HepG2 (cell line): Measurements from ENCODE around the gene FILIP1. TPM values are rescaled to one million over a fixed set of nuclear protein-coding genes. Genes with fewer than 3 reads are reported as not detected.

Experiments used
- FIP1L1 ChIP-seq: fragments of 200-400 bp; formaldehyde crosslinking; IDR thresholded peaks from 2 replicates; pipeline ENCODE4 v1.6.1; 2018; ENCODE audit warnings: low read depth, mild to moderate bottlenecking, low read length, moderate library complexity, borderline replicate concordance; ENCODE audit not compliant: insufficient read depth
- FOSL1 ChIP-seq: sonication (generic); formaldehyde crosslinking; IDR thresholded peaks from 2 replicates; pipeline ENCODE4 v1.9.0; 2021; ENCODE audit warnings: missing genetic modification reagents, borderline replicate concordance
- HCFC1 ChIP-seq: fragments of 150-350 bp; IDR thresholded peaks from 2 replicates; pipeline ENCODE4 v1.6.1; 2014; ENCODE audit warnings: low read depth, low read length
- HNRNPH1 ChIP-seq: fragments of 200-400 bp; formaldehyde crosslinking; optimal IDR thresholded peaks from 2 replicates; pipeline ENCODE3; 2017; ENCODE audit warnings: mild to moderate bottlenecking, low read depth, low read length
- HOXA3 ChIP-seq: sonication (generic); formaldehyde crosslinking; IDR thresholded peaks from 2 replicates; pipeline ENCODE4 v1.5.0; 2020; ENCODE audit warnings: missing genetic modification reagents
- MTA1 ChIP-seq: sonication (generic); formaldehyde crosslinking; IDR thresholded peaks from 2 replicates; pipeline ENCODE4 v1.4.0; 2020; ENCODE audit warnings: missing genetic modification reagents, mild to moderate bottlenecking, borderline replicate concordance
- NFRKB ChIP-seq: fragments of 450-650 bp; IDR thresholded peaks from 2 replicates; pipeline ENCODE4 v1.6.1; 2017
- NR2F2 ChIP-seq: IDR thresholded peaks from 2 replicates; pipeline ENCODE4 v1.6.1; 2012; ENCODE audit warnings: low read depth, inconsistent platforms, borderline replicate concordance
- PCBP1 ChIP-seq: fragments of 200-400 bp; formaldehyde crosslinking; IDR thresholded peaks from 2 replicates; pipeline ENCODE4 v1.6.1; 2017; ENCODE audit warnings: mild to moderate bottlenecking, low read depth, low read length, borderline replicate concordance
- STAT5B ChIP-seq: sonication (generic); formaldehyde crosslinking; IDR thresholded peaks from 2 replicates; pipeline ENCODE4 v1.4.0; 2020; ENCODE audit warnings: missing genetic modification reagents
- ZBTB21 ChIP-seq: sonication (generic); formaldehyde crosslinking; IDR thresholded peaks from 2 replicates; pipeline ENCODE4 v1.4.0; 2020; ENCODE audit warnings: missing genetic modification reagents
- ZFP1 ChIP-seq: IDR thresholded peaks from 2 replicates; pipeline ENCODE4 v1.6.1; 2016
- ZFP91 ChIP-seq: sonication (generic); formaldehyde crosslinking; IDR thresholded peaks from 2 replicates; pipeline ENCODE4 v1.9.0; 2022; ENCODE audit warnings: missing genetic modification reagents, mild to moderate bottlenecking, borderline replicate concordance
- ZNF10 ChIP-seq: sonication (generic); formaldehyde crosslinking; IDR thresholded peaks from 2 replicates; pipeline ENCODE4 v1.4.0; 2020; ENCODE audit warnings: mild to moderate bottlenecking, low read depth, missing genetic modification reagents, borderline replicate concordance
- ZNF570 ChIP-seq: sonication (generic); formaldehyde crosslinking; IDR thresholded peaks from 2 replicates; pipeline ENCODE4 v1.4.0; 2020; ENCODE audit warnings: mild to moderate bottlenecking, missing genetic modification reagents, borderline replicate concordance
- ZNF609 ChIP-seq: sonication (generic); formaldehyde crosslinking; IDR thresholded peaks from 2 replicates; pipeline ENCODE4 v1.4.0; 2020; ENCODE audit warnings: mild to moderate bottlenecking, missing genetic modification reagents, borderline replicate concordance
- ZNF790 ChIP-seq: sonication (generic); formaldehyde crosslinking; IDR thresholded peaks from 2 replicates; pipeline ENCODE4 v1.8.0; 2022; ENCODE audit warnings: missing genetic modification reagents, mild to moderate bottlenecking, borderline replicate concordance
- polyA plus RNA-seq, 8 experiments: library from polyadenylated mRNA; depleted of rRNA in 3 of 8; stranded (reverse) in 7 of 8; unstranded in 1 of 8; fragments of >200 nt; fragmentation: Illumina TruSeq in 4 of 8; extraction: Trizol in 4 of 8; gene quantifications; 2 replicates each; pipeline versions ENCODE4 v1.2.1 to v1.2.3, GENCODE V29; 2011 to 2016; ENCODE audit warnings: low read depth in 4 of 8, missing spikeins in 1 of 8, mixed read lengths in 1 of 8; ENCODE audit not compliant: insufficient read depth in 1 of 8
- total RNA-seq, 5 experiments: library from RNA; depleted of rRNA; stranded (reverse); fragments of >200 nt; fragmentation: Illumina TruSeq; extraction: Trizol; gene quantifications; 2 replicates each; pipeline ENCODE4 v1.2.3, GENCODE V29; 2016; ENCODE audit warnings: low read depth in 1 of 5
- TF ChIP-seq, protein P1 (sequence below): sonication (generic); formaldehyde crosslinking; IDR thresholded peaks from 2 replicates; pipeline ENCODE4 v1.5.1; 2020; ENCODE audit warnings: mild to moderate bottlenecking, missing genetic modification reagents, moderate library complexity
- TF ChIP-seq, protein P2 (sequence below): IDR thresholded peaks from 2 replicates; pipeline ENCODE4 v1.6.1; 2018; ENCODE audit warnings: missing genetic modification reagents
- TF ChIP-seq, protein P3 (sequence below): sonication (generic); formaldehyde crosslinking; IDR thresholded peaks from 2 replicates; pipeline ENCODE4 v1.8.0; 2022; ENCODE audit warnings: mild to moderate bottlenecking, missing genetic modification reagents

Gene FILIP1
- total and polyA plus RNA-seq, 2 of the 13 experiments (the other 11 are each of a cell fraction or from before 2014, with no cell fraction given): not detected

DNA sequence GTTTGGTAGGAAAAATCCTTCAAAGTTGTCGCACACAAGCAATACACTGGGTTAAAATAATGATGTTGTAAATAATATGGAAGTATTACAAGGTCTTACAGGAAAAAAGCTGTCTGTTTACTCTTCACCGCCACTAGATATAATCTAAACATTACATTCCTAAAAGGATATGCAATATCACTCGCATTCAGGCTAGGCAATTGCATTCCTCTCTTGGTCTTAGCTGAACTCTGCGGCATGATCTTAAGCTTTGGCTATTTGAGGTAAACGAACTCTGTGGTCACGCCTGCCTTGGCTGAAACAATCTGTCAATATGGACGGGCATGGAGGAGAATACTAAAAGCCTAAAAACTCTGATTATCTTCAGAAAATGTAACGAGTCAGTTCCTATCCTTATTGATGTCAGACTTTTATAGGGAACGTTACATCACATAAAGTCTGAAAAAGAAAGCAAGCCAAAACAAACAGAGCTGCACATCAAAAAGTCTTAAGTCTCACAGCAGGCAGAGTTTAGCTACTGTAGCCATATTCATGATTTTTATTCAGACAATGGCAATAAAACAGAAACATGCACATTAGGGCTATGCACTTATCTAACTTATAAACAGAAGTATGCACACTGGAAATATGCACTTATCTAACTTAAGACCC is 30.8 kb upstream of the FILIP1 start (continued):
- no peak for TF ChIP-seq FOSL1 (CRISPR knock-in tag)
- peak; percentile 19; the same call in 1 of the 2 replicates for TF ChIP-seq ZBTB21 (CRISPR knock-in tag)
- no peak for TF ChIP-seq ZNF570 (CRISPR knock-in tag)
- TF ChIP-seq HOXA3 (CRISPR knock-in tag): peak; percentile 31; the same call in 1 of the 2 replicates
- TF ChIP-seq, protein P1, sequence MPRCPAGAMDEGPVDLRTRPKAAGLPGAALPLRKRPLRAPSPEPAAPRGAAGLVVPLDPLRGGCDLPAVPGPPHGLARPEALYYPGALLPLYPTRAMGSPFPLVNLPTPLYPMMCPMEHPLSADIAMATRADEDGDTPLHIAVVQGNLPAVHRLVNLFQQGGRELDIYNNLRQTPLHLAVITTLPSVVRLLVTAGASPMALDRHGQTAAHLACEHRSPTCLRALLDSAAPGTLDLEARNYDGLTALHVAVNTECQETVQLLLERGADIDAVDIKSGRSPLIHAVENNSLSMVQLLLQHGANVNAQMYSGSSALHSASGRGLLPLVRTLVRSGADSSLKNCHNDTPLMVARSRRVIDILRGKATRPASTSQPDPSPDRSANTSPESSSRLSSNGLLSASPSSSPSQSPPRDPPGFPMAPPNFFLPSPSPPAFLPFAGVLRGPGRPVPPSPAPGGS (CRISPR knock-in tag): no peak
- TF ChIP-seq ZNF790 (CRISPR knock-in tag): no peak
- no peak for TF ChIP-seq HNRNPH1
- TF ChIP-seq, protein P2, sequence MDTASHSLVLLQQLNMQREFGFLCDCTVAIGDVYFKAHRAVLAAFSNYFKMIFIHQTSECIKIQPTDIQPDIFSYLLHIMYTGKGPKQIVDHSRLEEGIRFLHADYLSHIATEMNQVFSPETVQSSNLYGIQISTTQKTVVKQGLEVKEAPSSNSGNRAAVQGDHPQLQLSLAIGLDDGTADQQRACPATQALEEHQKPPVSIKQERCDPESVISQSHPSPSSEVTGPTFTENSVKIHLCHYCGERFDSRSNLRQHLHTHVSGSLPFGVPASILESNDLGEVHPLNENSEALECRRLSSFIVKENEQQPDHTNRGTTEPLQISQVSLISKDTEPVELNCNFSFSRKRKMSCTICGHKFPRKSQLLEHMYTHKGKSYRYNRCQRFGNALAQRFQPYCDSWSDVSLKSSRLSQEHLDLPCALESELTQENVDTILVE (CRISPR knock-in tag): no peak
- TF ChIP-seq NFRKB: no peak
- TF ChIP-seq NR2F2: peak; percentile 87
- TF ChIP-seq, protein P3, sequence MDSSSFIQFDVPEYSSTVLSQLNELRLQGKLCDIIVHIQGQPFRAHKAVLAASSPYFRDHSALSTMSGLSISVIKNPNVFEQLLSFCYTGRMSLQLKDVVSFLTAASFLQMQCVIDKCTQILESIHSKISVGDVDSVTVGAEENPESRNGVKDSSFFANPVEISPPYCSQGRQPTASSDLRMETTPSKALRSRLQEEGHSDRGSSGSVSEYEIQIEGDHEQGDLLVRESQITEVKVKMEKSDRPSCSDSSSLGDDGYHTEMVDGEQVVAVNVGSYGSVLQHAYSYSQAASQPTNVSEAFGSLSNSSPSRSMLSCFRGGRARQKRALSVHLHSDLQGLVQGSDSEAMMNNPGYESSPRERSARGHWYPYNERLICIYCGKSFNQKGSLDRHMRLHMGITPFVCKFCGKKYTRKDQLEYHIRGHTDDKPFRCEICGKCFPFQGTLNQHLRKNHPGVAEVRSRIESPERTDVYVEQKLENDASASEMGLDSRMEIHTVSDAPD (CRISPR knock-in tag): no peak; the same call in 1 of the 2 replicates
- no peak for TF ChIP-seq HCFC1
- no peak for TF ChIP-seq ZNF10 (CRISPR knock-in tag)
- no peak for TF ChIP-seq ZFP1 (CRISPR knock-in tag)
- no peak for TF ChIP-seq FIP1L1
- no peak for TF ChIP-seq MTA1 (CRISPR knock-in tag)
- TF ChIP-seq STAT5B (CRISPR knock-in tag): no peak
- peak; percentile 82 for TF ChIP-seq ZNF609 (CRISPR knock-in tag)
- no peak for TF ChIP-seq PCBP1
- TF ChIP-seq ZFP91 (CRISPR knock-in tag): no peak
